Esophagus muscularis mucosa (tissue), 4 donors: Measurements from ENCODE around the gene RBM20. TPM values are rescaled to one million over a fixed set of nuclear protein-coding genes. Genes with fewer than 3 reads are reported as not detected.

Experiments used
- DNase-seq: peaks from one replicate; pipeline ENCODE4 v3.0.0-alpha.2; 2017; ENCODE audit errors: extremely low spot score
- H3K27ac ChIP-seq, 4 donors: fragments of 200-600 bp; sonication (generic); replicated peaks in 1 of 4; 1 replicate in 3 of 4; 2 replicates in 1 of 4; pipeline ENCODE4 v1.5.1; 2016 to 2019; ENCODE audit warnings: mild to moderate bottlenecking in 1 of 4
- H3K27me3 ChIP-seq, 4 donors: fragments of 200-600 bp; sonication (generic); one replicate each; pipeline versions ENCODE4 v1.5.1 to v1.6.0; 2016 to 2019
- H3K36me3 ChIP-seq, 4 donors: fragments of 200-600 bp; sonication (generic); one replicate each; pipeline ENCODE4 v1.5.1; 2016 to 2019
- H3K4me1 ChIP-seq, 4 donors: fragments of 200-600 bp; sonication (generic); one replicate each; pipeline ENCODE4 v1.5.1; 2016 to 2019
- H3K4me3 ChIP-seq, 4 donors: fragments of 200-600 bp; sonication (generic); 1 replicate in 2 of 4; 2 replicates in 2 of 4; pipeline ENCODE4 v1.5.1; 2016 to 2019; ENCODE audit warnings: mild to moderate bottlenecking in 4 of 4, moderate library complexity in 1 of 4
- H3K9me3 ChIP-seq, 4 donors: fragments of 200-600 bp; sonication (generic); 1 replicate in 3 of 4; 2 replicates in 1 of 4; pipeline ENCODE4 v1.5.1; 2016 to 2019
- CTCF ChIP-seq, 3 experiments: fragments of 200-600 bp in 2 of 3; fragments of 450-650 bp in 1 of 3; sonication (generic) in 2 of 3; IDR thresholded peaks; one replicate each; pipeline ENCODE4 v1.5.1; 2017 to 2019; ENCODE audit warnings: antibody characterized with exemption in 3 of 3, mild to moderate bottlenecking in 2 of 3, moderate library complexity in 1 of 3
- EP300 ChIP-seq: sonication (generic); formaldehyde crosslinking; IDR thresholded peaks from one replicate; pipeline ENCODE4 v1.6.1; 2017; ENCODE audit warnings: antibody characterized with exemption
- POLR2A ChIP-seq: fragments of 450-650 bp; IDR thresholded peaks from one replicate; pipeline ENCODE4 v1.6.1; 2017; ENCODE audit warnings: antibody characterized with exemption, moderate library complexity, mild to moderate bottlenecking, low read depth
- POLR2AphosphoS5 ChIP-seq, 2 donors: sonication (generic); formaldehyde crosslinking; IDR thresholded peaks; one replicate each; pipeline ENCODE4 v1.6.1; 2017; ENCODE audit warnings: antibody characterized with exemption in 2 of 2
- WGBS: methylation state at CpG from one replicate; pipeline ENCODE4 v1.1.5; 2018; 5-methylcytosine and 5-hydroxymethylcytosine counted together
- intact Hi-C: fragments of 100-400 bp; cut with DNase I; formaldehyde crosslinking; loops from one replicate; pipeline ENCODE4 v1.15.1; 2023
- total RNA-seq, 4 donors: library from RNA; depleted of rRNA; stranded (reverse); fragments of >200 nt; gene quantifications; one replicate each; pipeline versions ENCODE4 v1.1.0 to v1.2.1, GENCODE V29; 2016

Gene RBM20
- total RNA-seq, 4 donors from 2014 or later, result 5.3 to 7.7 (median 5.8) TPM

- Histone ChIP-seq H3K9me3 (no peaks in the 10 kb centered on the region), H3K27ac (no peak overlapping the region), H3K36me3 (no peaks in the 10 kb centered on the region), H3K4me1 (peaks cover 10 to 18% (median 15%) of the 10 kb centered on the region in 4 donors), H3K27me3 (no peaks in the 10 kb centered on the region), H3K4me3 (no peak overlapping the region)
- no peak for DNase-seq
- intact Hi-C loops, result no loop called here
- WGBS, result 92% methylated on average over 6 of the region's 6 CpGs
- TF ChIP-seq CTCF (IDR thresholded peaks at IDR 0.05), result no peak
- TF ChIP-seq POLR2A, result no peak
- TF ChIP-seq POLR2AphosphoS5 (IDR thresholded peaks at IDR 0.05), result no peak
- TF ChIP-seq EP300, result no peak
Measured at GRCh38 chr10:110625356-110625894, 18.7 kb upstream of the RBM20 start.

- DNase-seq, result peak; percentile 85
- no peaks in the 10 kb centered on the region for H3K36me3 ChIP-seq
- intact Hi-C loops, result no loop called here
- no peaks in the 10 kb centered on the region for H3K27me3 ChIP-seq
- TF ChIP-seq POLR2AphosphoS5 (IDR thresholded peaks at IDR 0.05) (no peak), CTCF (IDR thresholded peaks at IDR 0.05) (no peak), POLR2A (no peak), EP300 (no peak)
- H3K27ac ChIP-seq, result no peak overlapping the region
- peaks cover 10 to 20% (median 19%) of the 10 kb centered on the region in 4 donors for H3K4me1 ChIP-seq
- no peaks in the 10 kb centered on the region for H3K9me3 ChIP-seq
- H3K4me3 ChIP-seq, result no peak overlapping the region
- WGBS, result 96% methylated on average over 5 of the region's 5 CpGs
Measured at GRCh38 chr10:110625951-110626855, 17.9 kb upstream of the RBM20 start.

GRCh38 chr10:110628161-110628560 is 16.0 kb upstream of the RBM20 start:
- no peaks in the 10 kb centered on the region for H3K9me3 ChIP-seq
- no peaks in the 10 kb centered on the region for H3K27me3 ChIP-seq
- no peak overlapping the region for H3K27ac ChIP-seq
- H3K36me3 ChIP-seq, result no peaks in the 10 kb centered on the region
- intact Hi-C loops, result no loop called here
- no peak for DNase-seq
- peaks cover 10 to 20% (median 19%) of the 10 kb centered on the region in 4 donors for H3K4me1 ChIP-seq
- TF ChIP-seq POLR2A (no peak), EP300 (no peak), POLR2AphosphoS5 (IDR thresholded peaks at IDR 0.05) (no peak), CTCF (IDR thresholded peaks at IDR 0.05) (no peak)
- H3K4me3 ChIP-seq, result no peak overlapping the region

GRCh38 chr10:110629680-110630191 is 14.4 kb upstream of the RBM20 start:
- Histone ChIP-seq H3K27ac (peak overlapping the region; percentile 74 to 81 (median 77)), H3K27me3 (no peaks in the 10 kb centered on the region), H3K4me1 (peaks cover 10 to 22% (median 20%) of the 10 kb centered on the region in 4 donors), H3K9me3 (no peaks in the 10 kb centered on the region), H3K4me3 (no peak overlapping the region), H3K36me3 (no peaks in the 10 kb centered on the region)
- TF ChIP-seq CTCF (IDR thresholded peaks at IDR 0.05) (no peak), EP300 (no peak), POLR2AphosphoS5 (IDR thresholded peaks at IDR 0.05) (peak; percentile 59 to 73), POLR2A (no peak)
- intact Hi-C loops, result no loop called here
- peak; percentile 55 for DNase-seq
- WGBS, result 42% methylated on average over 2 of the region's 3 CpGs
